Activated CD8-positive, alpha-beta memory T cell treated with anti-CD3 and anti-CD28 coated beads, Interleukin-2, amount 50 U/mL, for 24 hours (primary cell): ENCODE measurements around the gene PIM3.

ENCODE experiments used
- DNase-seq: peaks from one replicate; pipeline ENCODE4 v3.0.0-alpha.2; 2020; ENCODE audit errors: extremely low read depth

The PIM3 gene

GRCh38 chr22:49955581-49956417, 4.8 kb upstream of the PIM3 start:
- no peak for DNase-seq

- no peak for DNase-seq
These were observed 4.2 kb upstream of the PIM3 start for GRCh38 chr22:49956418-49956770.

GRCh38 chr22:49956914-49957825, 3.4 kb upstream of the PIM3 start:
- DNase-seq: no peak

- DNase-seq: no peak
These were observed 2.7 kb upstream of the PIM3 start for GRCh38 chr22:49957826-49958365.

- no peak for DNase-seq
These were observed 2.1 kb upstream of the PIM3 start for GRCh38 chr22:49958366-49958921.

- DNase-seq: no peak
These were observed 1.4 kb upstream of the PIM3 start for GRCh38 chr22:49958931-49959781.

GRCh38 chr22:49959782-49960158, 802 bp upstream of the PIM3 start:
- no peak for DNase-seq

GRCh38 chr22:49961005-49961600, 531 bp downstream of the PIM3 start:
- DNase-seq: no peak

GRCh38 chr22:49961601-49962011, 1.0 kb downstream of the PIM3 start:
- DNase-seq: no peak

- peak; percentile 80 for DNase-seq
These were observed 1.6 kb downstream of the PIM3 start for GRCh38 chr22:49962012-49962750.

- no peak for DNase-seq
These were observed 2.4 kb downstream of the PIM3 start for GRCh38 chr22:49962751-49963646.

GRCh38 chr22:49963647-49964026, 3.1 kb downstream of the PIM3 start:
- no peak for DNase-seq

- no peak for DNase-seq
These were observed 3.8 kb downstream of the PIM3 start for GRCh38 chr22:49964136-49965090.

- no peak for DNase-seq
These were observed 4.8 kb downstream of the PIM3 start for GRCh38 chr22:49965091-49966040.

- DNase-seq: no peak
These were observed 5.6 kb downstream of the PIM3 start for GRCh38 chr22:49966041-49966773.
